Ovary (tissue), 9 donors: ENCODE data around the gene ANKRD33. TPM values are rescaled to one million over a fixed set of nuclear protein-coding genes. Genes with fewer than 3 reads are reported as not detected.

Source experiments
- DNase-seq, 5 donors: peaks; one replicate each; pipeline ENCODE4 v3.0.0-alpha.2; 2019 to 2020
- H3K27ac ChIP-seq, 2 donors: fragments of 200-600 bp; one replicate each; pipeline versions ENCODE4 v1.5.1 to v1.8.0; 2019 to 2022
- H3K27me3 ChIP-seq: fragments of 200-600 bp; one replicate; pipeline ENCODE4 v1.8.0; 2022
- H3K36me3 ChIP-seq: fragments of 200-600 bp; sonication (generic); one replicate; pipeline ENCODE4 v1.5.1; 2019
- H3K4me1 ChIP-seq: one replicate; pipeline ENCODE4 v1.8.1; 2013; ENCODE audit warnings: mild to moderate bottlenecking, moderate library complexity; ENCODE audit not compliant: insufficient read depth
- H3K4me3 ChIP-seq: fragments of 200-600 bp; sonication (generic); one replicate; pipeline ENCODE4 v1.5.1; 2017
- H3K9me3 ChIP-seq, 2 donors: fragments of 200-600 bp in 1 of 2; sonication (generic) in 1 of 2; one replicate each; pipeline versions ENCODE4 v1.5.1 to v1.8.1; 2013 to 2019; ENCODE audit warnings: mild to moderate bottlenecking in 1 of 2, moderate library complexity in 1 of 2
- CTCF ChIP-seq, 3 donors: fragments of 450-650 bp in 2 of 3; fragments of 200-600 bp in 1 of 3; IDR thresholded peaks; one replicate each; pipeline versions ENCODE4 v1.5.1 to v1.8.0; 2016 to 2022; ENCODE audit warnings: antibody characterized with exemption in 3 of 3, mild to moderate bottlenecking in 1 of 3
- EP300 ChIP-seq: sonication (generic); formaldehyde crosslinking; IDR thresholded peaks from one replicate; pipeline ENCODE4 v1.6.1; 2017; ENCODE audit warnings: antibody characterized with exemption
- POLR2A ChIP-seq: fragments of 450-650 bp; IDR thresholded peaks from one replicate; pipeline ENCODE4 v1.6.1; 2017; ENCODE audit warnings: antibody characterized with exemption, mild to moderate bottlenecking, moderate library complexity
- WGBS, 3 donors: extraction: QIAGEN DNeasy Blood & Tissue Kit in 1 of 3; methylation state at CpG; one replicate each; pipeline versions ENCODE4 v1.1.5 to v1.1.7; 2013 to 2017; 5-methylcytosine and 5-hydroxymethylcytosine counted together
- intact Hi-C, 4 donors: fragments of 100-400 bp; cut with DNase I; formaldehyde crosslinking; loops; one replicate each; pipeline versions ENCODE4 v1.11.0 to v1.15.1; 2022 to 2023
- polyA plus RNA-seq, 2 donors: library from polyadenylated mRNA; stranded (reverse); fragments of 200-250 nt in 1 of 2; fragments of 350-450 nt in 1 of 2; fragmentation: Illumina TruSeq in 1 of 2; extraction: RNeasy Lipid Tissue Mini Kit (QIAGEN cat#74804) in 1 of 2; gene quantifications; one replicate each; pipeline ENCODE4 v1.2.3, GENCODE V29; 2013 to 2014
- total RNA-seq, 7 donors: library from RNA; depleted of rRNA in 2 of 7; stranded (reverse); fragments of >200 nt in 2 of 7; fragmentation: NEBNext Ultra II Directional in 3 of 7; extraction: Animal tissue kit (Norgen Biotek cat#: 25700) in 3 of 7; gene quantifications; one replicate each; pipeline versions ENCODE4 v1.1.0 to v1.2.4, GENCODE V29; 2016 to 2023
- donor health status: DM: no; HTN: no; CAD: no; lungs with moderate emphysema.
- donor health status: DM: no; HTN: no; CAD: no.
- donor health status: Bipolar disorder and iron deficiency.
- donor health status: DM: yes; HTN: yes; CAD: no.
- donor health status: DM: no; HTN: no; CAD: no.
- donor health status: DM: yes; HTN: yes; CAD: no.

Gene ANKRD33
- total and polyA plus RNA-seq, 9 donors = not detected

GRCh38 chr12:51898506-51898905, 10.6 kb downstream of the ANKRD33 start:
- Histone ChIP-seq H3K36me3 (no peaks in the 10 kb centered on the region), H3K4me1 (no peaks in the 10 kb centered on the region), H3K9me3 (no peaks in the 10 kb centered on the region), H3K27me3 (no peaks in the 10 kb centered on the region), H3K4me3 (no peak overlapping the region), H3K27ac (no peak overlapping the region)
- 73 to 78% (median 76%) methylated on average over 2 of the region's 2 CpGs for WGBS, 3 donors
- no peak for TF ChIP-seq EP300
- no peak for TF ChIP-seq CTCF (IDR thresholded peaks at IDR 0.05)
- TF ChIP-seq POLR2A = no peak
- DNase-seq = no peak
- intact Hi-C loops = loop anchor here in 3 of 4 donors (5.0 kb wide), 2 partner anchors 79 to 84 kb away; no protein-coding TSS in a partner anchor

GRCh38 chr12:51898937-51899336, 11.0 kb downstream of the ANKRD33 start:
- no peak for DNase-seq
- TF ChIP-seq EP300 = no peak
- no peak for TF ChIP-seq POLR2A
- TF ChIP-seq CTCF (IDR thresholded peaks at IDR 0.05) = no peak
- intact Hi-C loops = loop anchor here in 3 of 4 donors (5.0 kb wide), 2 partner anchors 78 to 83 kb away; no protein-coding TSS in a partner anchor
- Histone ChIP-seq H3K27ac (no peak overlapping the region), H3K27me3 (no peaks in the 10 kb centered on the region), H3K4me3 (no peak overlapping the region), H3K36me3 (no peaks in the 10 kb centered on the region), H3K4me1 (no peaks in the 10 kb centered on the region), H3K9me3 (no peaks in the 10 kb centered on the region)
- 78 to 81% (median 79%) methylated on average over 9 of the region's 9 CpGs for WGBS, 3 donors

GRCh38 chr12:51900323-51900889, 12.5 kb downstream of the ANKRD33 start:
- Histone ChIP-seq H3K4me3 (no peak overlapping the region), H3K36me3 (no peaks in the 10 kb centered on the region), H3K27me3 (no peaks in the 10 kb centered on the region), H3K4me1 (no peaks in the 10 kb centered on the region), H3K9me3 (no peaks in the 10 kb centered on the region), H3K27ac (no peak overlapping the region)
- intact Hi-C loops = no loop called here
- peak in 1 of 5 donors; percentile 8 for DNase-seq
- WGBS, 3 donors = 94 to 95% (median 95%) methylated on average over 43 of the region's 43 CpGs
- TF ChIP-seq POLR2A (no peak), CTCF (IDR thresholded peaks at IDR 0.05) (no peak), EP300 (no peak)

- H3K4me3 ChIP-seq = no peak overlapping the region
- no peak for TF ChIP-seq CTCF (IDR thresholded peaks at IDR 0.05)
- TF ChIP-seq POLR2A = no peak
- no peak for TF ChIP-seq EP300
- no peak overlapping the region for H3K27ac ChIP-seq
- H3K4me1 ChIP-seq = no peaks in the 10 kb centered on the region
- 56 to 60% (median 59%) methylated on average over 14 of the region's 14 CpGs for WGBS, 3 donors
- H3K9me3 ChIP-seq = no peaks in the 10 kb centered on the region
- H3K36me3 ChIP-seq = no peaks in the 10 kb centered on the region
- no peaks in the 10 kb centered on the region for H3K27me3 ChIP-seq
- intact Hi-C loops = no loop called here
- DNase-seq = no peak
These were observed 13.4 kb downstream of the ANKRD33 start for GRCh38 chr12:51901121-51901817.
